Right atrium auricular region (tissue), 2 donors: ENCODE data around the gene TOX2. TPM values are rescaled to one million over a fixed set of nuclear protein-coding genes. Genes with fewer than 3 reads are reported as not detected.

ENCODE experiments used
- DNase-seq: peaks from one replicate; pipeline ENCODE4 v3.0.0-alpha.2; 2019; ENCODE audit warnings: low spot score
- H3K27ac ChIP-seq, 2 donors: fragments of 200-600 bp; sonication (generic); 1 replicate in 1 of 2; 2 replicates in 1 of 2; pipeline ENCODE4 v1.5.1; 2016 to 2019
- H3K27me3 ChIP-seq, 2 donors: fragments of 200-600 bp; sonication (generic); one replicate each; pipeline versions ENCODE4 v1.5.1 to v1.6.0; 2017 to 2019
- H3K36me3 ChIP-seq: fragments of 200-600 bp; sonication (generic); one replicate; pipeline ENCODE4 v1.5.1; 2016
- H3K4me1 ChIP-seq, 2 donors: fragments of 200-600 bp; sonication (generic); one replicate each; pipeline versions ENCODE4 v1.5.1 to v1.6.0; 2017 to 2019
- H3K4me3 ChIP-seq, 2 donors: fragments of 200-600 bp; sonication (generic); 1 replicate in 1 of 2; 2 replicates in 1 of 2; pipeline ENCODE4 v1.5.1; 2017 to 2019; ENCODE audit warnings: mild to moderate bottlenecking in 1 of 2, moderate library complexity in 1 of 2
- H3K9me3 ChIP-seq, 2 donors: fragments of 200-600 bp; sonication (generic); one replicate each; pipeline ENCODE4 v1.5.1; 2019
- total RNA-seq, 2 donors: library from RNA; depleted of rRNA; stranded (reverse); fragments of >200 nt; gene quantifications; one replicate each; pipeline ENCODE4 v1.1.0, GENCODE V29; 2016
- TF ChIP-seq, protein P1 (sequence below), 2 donors: fragments of 200-600 bp; sonication (generic); IDR thresholded peaks; one replicate each; pipeline ENCODE4 v1.5.1; 2019; ENCODE audit warnings: antibody characterized with exemption in 2 of 2

TOX2 gene
- total RNA-seq, 2 donors from 2014 or later: 0.30 to 0.63 TPM

DNA sequence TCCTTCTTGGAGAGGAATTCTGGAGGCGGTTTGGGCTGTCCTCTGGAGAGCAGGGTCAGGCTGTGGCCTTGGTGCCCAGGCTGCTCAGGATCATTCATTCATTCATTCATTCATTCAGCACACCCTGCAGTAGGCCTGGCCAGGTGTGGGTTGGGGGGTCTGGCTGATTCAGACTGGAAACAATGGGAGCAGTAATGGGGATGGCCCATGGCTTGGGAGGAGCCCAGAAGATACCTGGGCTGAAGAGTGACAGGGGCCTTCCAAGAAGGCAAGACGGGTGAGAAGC, 31.5 kb downstream of the TOX2 start:
- DNase-seq: no peak
- H3K4me3 ChIP-seq: no peak overlapping the region
- H3K36me3 ChIP-seq: no peaks in the 10 kb centered on the region
- H3K9me3 ChIP-seq: no peaks in the 10 kb centered on the region
- H3K27ac ChIP-seq: no peak overlapping the region
- no peaks in the 10 kb centered on the region for H3K27me3 ChIP-seq
- TF ChIP-seq, protein P1, sequence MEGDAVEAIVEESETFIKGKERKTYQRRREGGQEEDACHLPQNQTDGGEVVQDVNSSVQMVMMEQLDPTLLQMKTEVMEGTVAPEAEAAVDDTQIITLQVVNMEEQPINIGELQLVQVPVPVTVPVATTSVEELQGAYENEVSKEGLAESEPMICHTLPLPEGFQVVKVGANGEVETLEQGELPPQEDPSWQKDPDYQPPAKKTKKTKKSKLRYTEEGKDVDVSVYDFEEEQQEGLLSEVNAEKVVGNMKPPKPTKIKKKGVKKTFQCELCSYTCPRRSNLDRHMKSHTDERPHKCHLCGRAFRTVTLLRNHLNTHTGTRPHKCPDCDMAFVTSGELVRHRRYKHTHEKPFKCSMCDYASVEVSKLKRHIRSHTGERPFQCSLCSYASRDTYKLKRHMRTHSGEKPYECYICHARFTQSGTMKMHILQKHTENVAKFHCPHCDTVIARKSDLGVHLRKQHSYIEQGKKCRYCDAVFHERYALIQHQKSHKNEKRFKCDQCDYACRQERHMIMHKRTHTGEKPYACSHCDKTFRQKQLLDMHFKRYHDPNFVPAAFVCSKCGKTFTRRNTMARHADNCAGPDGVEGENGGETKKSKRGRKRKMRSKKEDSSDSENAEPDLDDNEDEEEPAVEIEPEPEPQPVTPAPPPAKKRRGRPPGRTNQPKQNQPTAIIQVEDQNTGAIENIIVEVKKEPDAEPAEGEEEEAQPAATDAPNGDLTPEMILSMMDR (IDR thresholded peaks at IDR 0.05): no peak
- H3K4me1 ChIP-seq: peaks cover 0 to 11% of the 10 kb centered on the region in 2 donors

DNA sequence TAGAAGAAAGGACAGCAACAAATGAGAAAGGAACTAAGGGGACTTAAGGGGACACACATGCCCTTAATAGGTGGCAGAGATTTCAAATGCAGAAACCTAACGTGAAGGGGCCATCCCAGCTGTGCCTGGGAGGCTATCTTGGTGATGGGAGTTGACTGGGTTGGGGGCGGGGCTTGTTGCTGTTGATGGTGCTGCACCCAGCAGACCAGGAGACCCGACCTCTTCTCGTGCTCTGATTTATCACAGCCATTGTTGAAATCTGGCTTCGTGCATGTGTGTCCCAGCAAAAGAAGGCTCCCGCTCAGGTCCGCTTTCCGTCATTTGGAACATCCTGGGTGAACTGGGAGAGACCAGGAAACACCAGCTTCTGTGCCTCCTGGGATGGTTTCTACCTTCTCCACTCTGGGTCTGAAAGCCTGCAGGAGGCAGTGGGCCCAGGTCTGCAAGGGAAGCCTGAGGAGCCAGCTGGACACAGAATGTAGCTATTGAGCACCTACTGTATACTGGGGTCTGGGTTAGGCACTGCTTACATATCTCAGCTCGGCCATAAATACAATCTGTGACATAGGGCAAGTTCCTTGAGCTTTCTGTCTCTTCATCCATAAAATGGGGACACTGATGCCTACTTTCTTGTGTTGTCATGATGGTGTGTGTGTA, 32.1 kb downstream of the TOX2 start:
- H3K27me3 ChIP-seq: no peaks in the 10 kb centered on the region
- H3K36me3 ChIP-seq: no peaks in the 10 kb centered on the region
- H3K27ac ChIP-seq: no peak overlapping the region
- H3K9me3 ChIP-seq: no peaks in the 10 kb centered on the region
- H3K4me3 ChIP-seq: no peak overlapping the region
- no peak for DNase-seq
- TF ChIP-seq, protein P1 (IDR thresholded peaks at IDR 0.05): no peak
- H3K4me1 ChIP-seq: peaks cover 0 to 11% of the 10 kb centered on the region in 2 donors

DNA sequence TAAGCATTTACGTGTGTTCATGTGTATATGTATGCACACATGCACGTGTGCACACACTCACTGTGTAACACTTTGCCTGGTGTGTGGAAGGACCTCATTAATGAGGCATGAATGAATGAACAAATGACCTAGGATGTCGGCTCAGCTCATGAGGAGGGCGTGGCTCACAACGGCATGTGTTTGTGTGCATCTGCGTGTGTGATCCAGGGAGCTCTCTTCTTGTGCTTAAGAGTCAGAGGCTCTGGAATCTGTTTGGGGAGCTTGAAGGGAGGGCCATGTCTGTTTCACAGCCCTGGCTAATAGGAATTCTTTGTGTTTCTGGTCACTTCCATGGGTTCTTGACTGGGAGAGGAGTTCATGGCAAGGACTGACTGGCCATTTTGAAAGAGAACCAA, 32.7 kb downstream of the TOX2 start:
- Histone ChIP-seq H3K36me3 (no peaks in the 10 kb centered on the region), H3K4me1 (peaks cover 0 to 8% of the 10 kb centered on the region in 2 donors), H3K4me3 (no peak overlapping the region), H3K9me3 (no peaks in the 10 kb centered on the region), H3K27me3 (no peaks in the 10 kb centered on the region), H3K27ac (no peak overlapping the region)
- TF ChIP-seq, protein P1 (IDR thresholded peaks at IDR 0.05): no peak
- no peak for DNase-seq

DNA sequence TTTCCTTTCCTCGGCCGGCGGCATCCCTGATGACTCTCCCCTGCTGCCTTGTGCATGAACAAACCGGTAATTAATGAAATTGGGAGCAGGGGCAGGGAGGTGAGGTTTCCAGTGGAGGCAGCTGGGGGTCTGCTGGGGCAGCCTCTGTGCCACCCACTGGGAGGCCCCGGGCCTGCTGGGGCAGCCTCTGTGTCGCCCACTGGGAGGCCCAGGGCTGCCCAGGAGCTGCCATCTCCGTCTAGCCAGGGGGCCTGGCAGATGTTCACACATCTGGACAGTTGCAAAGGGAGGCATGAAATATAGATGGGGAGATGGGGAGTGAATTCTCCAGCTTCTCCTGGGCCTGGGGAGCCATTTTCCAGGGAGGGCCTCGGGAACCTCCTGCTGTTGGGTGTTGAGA, 33.8 kb downstream of the TOX2 start:
- TF ChIP-seq, protein P1 (IDR thresholded peaks at IDR 0.05): no peak
- H3K9me3 ChIP-seq: no peaks in the 10 kb centered on the region
- DNase-seq: no peak
- no peak overlapping the region for H3K4me3 ChIP-seq
- H3K27ac ChIP-seq: no peak overlapping the region
- H3K36me3 ChIP-seq: no peaks in the 10 kb centered on the region
- H3K4me1 ChIP-seq: no peaks in the 10 kb centered on the region
- H3K27me3 ChIP-seq: no peaks in the 10 kb centered on the region

DNA sequence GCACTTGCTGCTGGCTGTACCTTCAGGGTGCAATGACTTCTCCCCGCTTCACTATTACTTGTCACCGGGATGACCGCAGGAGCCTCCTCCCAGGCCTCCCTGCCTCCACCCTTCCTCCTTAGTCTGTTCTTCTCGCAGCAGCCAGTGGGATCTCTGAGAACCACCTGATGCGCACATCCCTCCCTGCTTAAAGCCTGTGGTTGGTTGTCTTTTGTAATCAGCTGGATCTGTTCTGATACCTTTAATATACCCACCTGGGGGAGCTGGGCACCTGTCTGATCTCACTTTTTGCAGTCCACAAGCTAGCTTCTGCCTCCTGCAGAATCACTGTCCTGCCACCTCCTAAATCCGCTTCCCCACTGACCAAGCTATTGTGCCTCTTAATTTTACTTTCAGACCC, 34.6 kb downstream of the TOX2 start:
- Histone ChIP-seq H3K4me3 (no peak overlapping the region), H3K4me1 (no peaks in the 10 kb centered on the region), H3K36me3 (no peaks in the 10 kb centered on the region), H3K27ac (no peak overlapping the region), H3K9me3 (no peaks in the 10 kb centered on the region), H3K27me3 (no peaks in the 10 kb centered on the region)
- TF ChIP-seq, protein P1 (IDR thresholded peaks at IDR 0.05): no peak
- DNase-seq: no peak
